B cell (primary cell): ENCODE data around the gene GPC5.
"Not testable (repeated sequence)": the region's sequence is repeated elsewhere in the genome, so short reads cannot be mapped to it uniquely, and the experiment has no call there.

Experiments
- CTCF ChIP-seq: fragments of 200-600 bp; IDR thresholded peaks from one replicate; pipeline ENCODE4 v1.8.0; 2022; ENCODE audit warnings: antibody characterized with exemption, mild to moderate bottlenecking
- EZH2 ChIP-seq: IDR thresholded peaks from 2 replicates; pipeline ENCODE4 v1.6.1; 2012; ENCODE audit warnings: borderline replicate concordance, low read depth, mild to moderate bottlenecking, moderate library complexity, low read length; ENCODE audit not compliant: insufficient read depth, poor library complexity, severe bottlenecking

- TF ChIP-seq CTCF, EZH2: not testable (repeated sequence)
Observed at GRCh38 chr13:92294533-92294932, 896.1 kb downstream of the GPC5 start.
